ENCODE data around the gene NTRK1. TPM values are rescaled to one million over a fixed set of nuclear protein-coding genes. Genes with fewer than 3 reads are reported as not detected.
A peak's percentile ranks its signal among the peaks of the same experiment; 100 is the strongest.

NTRK1 gene
- total RNA-seq, 2 donors from 2014 or later, result 0.42 to 0.81 TPM

DNA sequence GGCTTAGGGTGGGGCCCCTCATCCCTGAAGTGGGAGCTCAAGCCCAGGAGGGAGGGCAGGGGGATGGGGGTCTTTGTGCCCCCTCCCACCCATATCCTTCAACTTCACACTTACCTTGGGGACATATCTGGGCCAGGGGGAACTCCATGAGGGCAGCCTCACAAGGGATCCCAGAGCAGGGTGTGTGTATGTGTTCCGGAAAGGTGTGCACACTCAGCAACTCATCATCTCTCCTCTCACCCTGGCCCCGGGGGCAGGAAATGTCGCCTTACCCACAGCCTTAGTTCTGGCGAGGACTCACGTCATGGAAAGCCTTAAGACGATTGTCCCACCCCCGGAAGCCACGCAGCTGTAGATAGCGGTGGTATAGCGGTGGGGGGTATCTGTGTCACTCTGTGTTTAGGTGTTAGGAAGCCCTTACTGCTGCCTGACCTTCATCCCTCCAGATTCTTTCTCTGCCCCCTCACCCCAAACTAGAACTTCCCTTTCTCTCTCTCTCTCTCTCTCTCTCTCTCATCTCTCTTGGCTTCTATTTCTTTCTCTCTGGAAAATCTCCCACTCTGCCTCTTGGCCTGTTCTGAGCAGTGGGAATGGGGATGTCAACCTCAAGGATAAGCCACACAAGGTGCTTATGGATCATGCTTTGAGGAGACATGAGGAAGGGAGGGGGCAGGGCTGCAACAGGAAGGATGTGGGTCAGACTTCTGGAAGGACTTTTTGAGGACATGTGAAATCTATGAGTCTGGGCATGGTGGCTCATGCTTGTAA, 43.9 kb upstream of the NTRK1 start, which contains the start of gene SH2D2A:
Gene SH2D2A, minus strand, starts transcription at position 288 of the 768 bp plus-strand sequence. Its CDS starts 140 bp downstream, at position 148.
- H3K36me3 ChIP-seq, result no peaks in the 10 kb centered on the region
- peak within 1 kb of the TSS in 1 of 2 donors; percentile 6 for H3K27ac ChIP-seq
- no peaks in the 10 kb centered on the region for H3K9me3 ChIP-seq
- peak within 1 kb of the TSS; percentile 33 for H3K4me3 ChIP-seq
- H3K4me1 ChIP-seq (ENCODE audit: control insufficient read depth in 1 of 2, low read depth in 2 of 2), result peaks cover 8 to 15% of the 10 kb centered on the region in 2 donors
- DNase-seq (ENCODE audit: low spot score) (no peak), ATAC-seq (ENCODE audit: insufficient number of reproducible peaks, low FRiP score, low read depth) (no peak)
- TF ChIP-seq, protein P1, sequence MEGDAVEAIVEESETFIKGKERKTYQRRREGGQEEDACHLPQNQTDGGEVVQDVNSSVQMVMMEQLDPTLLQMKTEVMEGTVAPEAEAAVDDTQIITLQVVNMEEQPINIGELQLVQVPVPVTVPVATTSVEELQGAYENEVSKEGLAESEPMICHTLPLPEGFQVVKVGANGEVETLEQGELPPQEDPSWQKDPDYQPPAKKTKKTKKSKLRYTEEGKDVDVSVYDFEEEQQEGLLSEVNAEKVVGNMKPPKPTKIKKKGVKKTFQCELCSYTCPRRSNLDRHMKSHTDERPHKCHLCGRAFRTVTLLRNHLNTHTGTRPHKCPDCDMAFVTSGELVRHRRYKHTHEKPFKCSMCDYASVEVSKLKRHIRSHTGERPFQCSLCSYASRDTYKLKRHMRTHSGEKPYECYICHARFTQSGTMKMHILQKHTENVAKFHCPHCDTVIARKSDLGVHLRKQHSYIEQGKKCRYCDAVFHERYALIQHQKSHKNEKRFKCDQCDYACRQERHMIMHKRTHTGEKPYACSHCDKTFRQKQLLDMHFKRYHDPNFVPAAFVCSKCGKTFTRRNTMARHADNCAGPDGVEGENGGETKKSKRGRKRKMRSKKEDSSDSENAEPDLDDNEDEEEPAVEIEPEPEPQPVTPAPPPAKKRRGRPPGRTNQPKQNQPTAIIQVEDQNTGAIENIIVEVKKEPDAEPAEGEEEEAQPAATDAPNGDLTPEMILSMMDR (IDR thresholded peaks at IDR 0.05), result no peak
- H3K27me3 ChIP-seq (replicated peaks; ENCODE audit: insufficient read depth), result no peaks in the 10 kb centered on the region

DNA sequence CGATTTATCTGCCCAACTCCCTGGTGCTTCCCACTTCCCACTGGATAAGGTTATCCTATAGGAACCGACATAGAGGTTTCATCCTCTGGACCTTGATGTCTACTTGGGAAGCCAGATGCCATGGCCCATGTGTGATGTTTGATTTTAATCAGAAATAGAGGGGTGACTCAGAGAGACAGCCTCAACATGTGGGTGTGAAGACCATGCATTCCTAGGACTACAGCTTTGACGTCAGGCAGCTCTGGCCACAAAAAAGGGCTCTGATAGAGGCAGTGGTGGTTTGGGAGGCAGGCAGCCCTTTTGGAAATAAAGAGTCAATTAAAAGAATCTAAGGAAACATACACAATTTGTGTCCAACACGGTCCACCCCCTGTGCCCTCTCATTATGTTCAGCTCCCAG, 38.9 kb upstream of the NTRK1 start:
- Histone ChIP-seq H3K4me3 (no peak overlapping the region), H3K27me3 (replicated peaks; ENCODE audit: insufficient read depth) (no peaks in the 10 kb centered on the region), H3K27ac (no peak overlapping the region), H3K9me3 (no peaks in the 10 kb centered on the region), H3K36me3 (no peaks in the 10 kb centered on the region), H3K4me1 (ENCODE audit: control insufficient read depth in 1 of 2, low read depth in 2 of 2) (no peaks in the 10 kb centered on the region)
- TF ChIP-seq, protein P1 (IDR thresholded peaks at IDR 0.05), result no peak
- ATAC-seq (ENCODE audit: insufficient number of reproducible peaks, low FRiP score, low read depth) (no peak), DNase-seq (ENCODE audit: low spot score) (no peak)

DNA sequence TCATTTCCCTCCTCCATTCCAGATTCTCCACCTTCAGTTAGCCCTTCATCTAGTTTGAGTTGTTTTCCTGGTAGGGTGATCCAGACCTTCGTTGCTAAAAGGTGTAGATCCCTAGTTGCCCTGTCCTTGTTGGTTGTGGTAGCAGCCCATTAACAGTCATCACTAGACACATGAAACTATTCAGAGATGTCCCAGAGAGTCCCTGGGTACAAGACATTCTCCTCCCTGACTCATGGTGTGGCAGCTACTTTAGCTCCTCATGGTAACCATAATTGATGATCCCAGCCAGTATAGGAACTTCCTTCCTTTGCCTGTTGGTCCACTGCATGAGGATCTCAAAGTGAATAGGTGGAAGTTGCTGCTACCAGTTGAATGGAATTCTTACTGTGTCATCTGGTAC, 38.0 kb upstream of the NTRK1 start:
- H3K9me3 ChIP-seq, result no peaks in the 10 kb centered on the region
- no peaks in the 10 kb centered on the region for H3K27me3 ChIP-seq (replicated peaks; ENCODE audit: insufficient read depth)
- H3K4me1 ChIP-seq (ENCODE audit: control insufficient read depth in 1 of 2, low read depth in 2 of 2), result no peaks in the 10 kb centered on the region
- H3K27ac ChIP-seq, result no peak overlapping the region
- ATAC-seq (ENCODE audit: insufficient number of reproducible peaks, low FRiP score, low read depth) (no peak), DNase-seq (ENCODE audit: low spot score) (no peak)
- TF ChIP-seq, protein P1 (IDR thresholded peaks at IDR 0.05), result no peak
- H3K36me3 ChIP-seq, result no peaks in the 10 kb centered on the region
- no peak overlapping the region for H3K4me3 ChIP-seq

GRCh38 chr1:156823210-156823790, 37.4 kb upstream of the NTRK1 start:
- no peaks in the 10 kb centered on the region for H3K4me1 ChIP-seq (ENCODE audit: control insufficient read depth in 1 of 2, low read depth in 2 of 2)
- ATAC-seq (ENCODE audit: insufficient number of reproducible peaks, low FRiP score, low read depth) (no peak), DNase-seq (ENCODE audit: low spot score) (no peak)
- H3K4me3 ChIP-seq, result no peak overlapping the region
- H3K36me3 ChIP-seq, result no peaks in the 10 kb centered on the region
- H3K27me3 ChIP-seq (replicated peaks; ENCODE audit: insufficient read depth), result no peaks in the 10 kb centered on the region
- no peak overlapping the region for H3K27ac ChIP-seq
- no peaks in the 10 kb centered on the region for H3K9me3 ChIP-seq
- TF ChIP-seq, protein P1 (IDR thresholded peaks at IDR 0.05), result no peak

- Histone ChIP-seq H3K4me3 (no peak overlapping the region), H3K36me3 (no peaks in the 10 kb centered on the region), H3K4me1 (ENCODE audit: control insufficient read depth in 1 of 2, low read depth in 2 of 2) (no peaks in the 10 kb centered on the region), H3K27ac (no peak overlapping the region), H3K27me3 (replicated peaks; ENCODE audit: insufficient read depth) (no peaks in the 10 kb centered on the region), H3K9me3 (no peaks in the 10 kb centered on the region)
- ATAC-seq (ENCODE audit: insufficient number of reproducible peaks, low FRiP score, low read depth) (no peak), DNase-seq (ENCODE audit: low spot score) (no peak)
- TF ChIP-seq, protein P1 (IDR thresholded peaks at IDR 0.05), result no peak
Measured at GRCh38 chr1:156826630-156827029, 34.0 kb upstream of the NTRK1 start.
